Measurements from ENCODE around the gene MUTYH. TPM values are rescaled to one million over a fixed set of nuclear protein-coding genes. Genes with fewer than 3 reads are reported as not detected.
"Not testable (repeated sequence)": the region's sequence is repeated elsewhere in the genome, so short reads cannot be mapped to it uniquely, and the experiment has no call there.

The MUTYH gene
- total RNA-seq, result 45.4 and 54.8 TPM in 2 replicates

DNA sequence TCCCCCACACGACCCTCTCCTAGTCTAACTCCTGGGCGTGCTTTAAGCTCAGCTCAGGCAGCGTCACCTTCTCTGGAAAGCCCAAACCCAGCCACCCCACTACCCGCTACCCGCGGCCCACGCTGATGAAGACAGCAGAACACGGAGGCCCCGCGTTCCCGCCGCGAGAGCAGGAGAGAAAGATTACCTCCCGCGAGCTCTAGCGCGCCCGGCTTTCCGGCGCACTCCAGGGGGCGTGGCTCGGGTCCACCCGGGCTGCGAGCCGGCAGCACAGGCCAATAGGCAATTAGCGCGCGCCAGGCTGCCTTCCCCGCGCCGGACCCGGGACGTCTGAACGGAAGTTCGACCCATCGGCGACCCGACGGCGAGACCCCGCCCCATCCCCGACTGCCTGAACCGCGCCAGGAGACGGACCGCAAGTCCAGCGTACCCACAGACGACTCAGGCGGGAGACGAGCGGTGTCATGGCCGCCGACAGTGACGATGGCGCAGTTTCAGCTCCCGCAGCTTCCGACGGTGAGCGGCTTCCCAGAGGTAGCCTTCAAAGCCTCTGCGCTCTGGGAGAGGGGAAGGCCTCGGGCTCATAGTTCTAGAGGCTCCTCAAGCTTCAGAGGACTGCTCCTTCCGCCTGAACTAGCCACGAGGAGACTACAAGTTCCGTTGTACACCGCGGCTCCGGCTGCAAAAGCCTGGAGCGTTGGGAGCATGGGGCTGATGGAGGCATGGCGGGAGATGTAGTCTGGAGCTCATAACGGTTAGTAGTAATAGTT, at the start of gene MUTYH, which contains the start of gene TOE1:
TSS of gene MUTYH (minus strand) at position 652 of the 770 bp plus-strand sequence. CDS start 5,935 bp downstream, outside the sequence.
TSS of gene TOE1 (plus strand) at position 382 of the 770 bp plus-strand sequence. CDS start at position 465, 83 bp downstream.
- intact Hi-C loops (cut with micrococcal nuclease), result loop anchor here (1.0 to 2.0 kb wide), 17 partner anchors 14 to 985 kb away; partner anchors contain the start of genes ARMH1, BTBD19, CCDC163 and EIF2B3

DNA sequence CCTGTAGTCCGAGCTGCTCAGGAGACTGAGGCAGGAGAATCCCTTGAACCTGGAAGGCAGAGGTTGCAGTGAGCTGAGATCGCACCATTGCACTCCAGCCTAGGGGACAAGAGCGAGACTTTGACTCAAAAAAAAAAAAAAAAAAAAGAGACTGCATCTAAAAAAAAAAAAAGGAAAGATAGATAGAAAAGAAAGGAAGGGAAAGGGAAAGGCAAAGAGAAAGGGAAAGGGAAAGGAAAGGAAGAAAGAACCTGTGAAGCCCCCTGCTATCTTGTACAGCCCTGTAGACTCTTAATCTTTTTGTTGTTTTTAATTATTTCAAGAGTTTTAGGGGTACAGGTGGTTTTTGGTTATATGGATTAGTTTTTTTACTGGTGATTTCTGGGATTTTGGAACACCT, 46.0 kb upstream of the MUTYH start:
- intact Hi-C loops (cut with micrococcal nuclease), result no loop called here

DNA sequence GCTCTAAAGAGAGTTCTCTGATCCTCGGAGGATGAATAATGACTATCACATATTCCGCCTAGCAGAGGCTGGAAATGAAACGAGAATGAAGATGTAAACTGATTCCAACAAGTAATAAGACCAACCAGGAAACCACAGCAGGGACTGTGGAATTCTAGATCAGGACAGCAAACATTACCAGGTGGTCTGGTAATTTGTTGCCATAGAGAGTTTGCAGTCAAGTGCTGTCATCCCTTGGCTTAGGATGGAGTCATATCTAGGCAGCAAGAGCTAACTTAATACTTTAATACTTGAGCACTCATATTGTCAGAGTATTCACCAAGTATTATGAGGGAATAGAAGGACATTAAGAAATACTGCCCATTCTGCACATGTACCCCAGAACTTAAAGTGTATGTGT, 45.1 kb upstream of the MUTYH start:
- intact Hi-C loops (cut with micrococcal nuclease), result no loop called here

DNA sequence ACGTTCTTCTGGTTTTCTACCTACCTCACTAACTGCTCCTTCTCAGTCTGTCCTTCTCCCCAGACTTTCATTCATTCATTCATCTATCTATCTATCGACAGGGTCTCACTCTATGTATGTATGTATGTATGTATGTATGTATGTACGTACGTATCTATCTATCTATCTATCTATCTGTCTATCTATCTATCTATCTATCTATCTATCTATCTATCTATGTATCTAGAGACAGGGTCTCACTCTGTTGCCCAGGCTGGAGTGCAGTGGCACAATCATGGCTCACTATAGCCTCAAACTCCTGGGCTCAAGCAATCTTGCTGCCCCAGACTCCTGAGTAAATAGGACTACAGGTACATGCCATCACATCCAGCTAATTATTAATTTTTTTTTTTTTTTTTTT, 44.0 kb upstream of the MUTYH start:
- intact Hi-C loops (cut with micrococcal nuclease), result not testable (repeated sequence)

DNA sequence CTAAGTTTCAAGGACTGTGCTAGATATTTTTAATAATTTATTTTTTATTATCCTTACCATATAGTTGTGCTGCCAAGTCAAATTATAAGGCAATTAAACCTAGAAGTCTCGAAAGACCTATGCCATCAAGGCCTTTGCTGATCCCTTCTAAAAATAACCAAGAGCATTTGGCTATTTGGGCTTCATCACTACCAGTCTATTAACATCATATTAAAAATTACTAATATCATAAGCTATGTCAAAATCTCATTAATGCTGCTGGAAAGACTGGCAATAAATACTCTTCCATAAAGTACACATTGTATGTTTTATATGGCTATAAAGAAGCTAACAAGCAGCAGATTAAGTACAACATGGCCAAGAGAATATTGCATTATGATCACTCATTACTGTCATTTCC, 43.0 kb upstream of the MUTYH start:
- intact Hi-C loops (cut with micrococcal nuclease), result no loop called here

DNA sequence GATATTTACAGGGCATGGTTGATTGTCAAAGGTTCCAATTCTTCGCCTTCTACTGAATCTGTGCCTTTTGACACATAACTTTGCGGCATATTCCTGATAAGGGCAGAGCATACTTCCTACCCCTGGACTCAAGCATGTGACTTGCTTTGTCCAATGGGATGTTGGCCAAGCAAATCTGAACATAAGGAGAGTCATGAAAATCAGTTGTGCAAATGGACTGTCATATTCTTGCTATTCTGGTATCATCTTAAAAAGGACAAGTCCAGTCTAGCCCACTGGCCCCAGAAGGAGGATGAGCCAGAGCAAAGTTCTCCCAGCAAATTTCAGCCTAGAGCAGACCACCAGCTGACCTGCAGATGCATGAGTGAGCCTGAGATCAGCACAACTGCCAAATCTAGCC, 41.0 kb upstream of the MUTYH start:
- intact Hi-C loops (cut with micrococcal nuclease), result no loop called here

DNA sequence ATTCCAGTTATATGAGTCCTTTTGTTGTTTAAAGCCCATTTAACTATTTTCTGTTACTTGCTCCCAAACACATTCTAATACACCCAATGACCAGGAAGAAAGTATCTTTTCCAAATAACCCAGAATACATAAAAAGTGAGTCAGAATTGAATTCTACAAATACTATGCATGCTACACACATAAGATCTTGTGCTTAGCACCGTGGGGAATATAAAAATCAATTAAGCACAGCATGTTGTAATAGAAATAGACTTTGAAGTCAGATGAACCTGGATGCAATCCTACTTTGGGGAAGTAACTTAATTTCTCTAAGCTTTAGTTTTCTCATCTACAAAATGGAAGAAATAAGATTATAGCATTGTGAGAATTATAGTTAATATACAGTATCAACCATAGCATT, 40.5 kb upstream of the MUTYH start:
- intact Hi-C loops (cut with micrococcal nuclease), result no loop called here

DNA sequence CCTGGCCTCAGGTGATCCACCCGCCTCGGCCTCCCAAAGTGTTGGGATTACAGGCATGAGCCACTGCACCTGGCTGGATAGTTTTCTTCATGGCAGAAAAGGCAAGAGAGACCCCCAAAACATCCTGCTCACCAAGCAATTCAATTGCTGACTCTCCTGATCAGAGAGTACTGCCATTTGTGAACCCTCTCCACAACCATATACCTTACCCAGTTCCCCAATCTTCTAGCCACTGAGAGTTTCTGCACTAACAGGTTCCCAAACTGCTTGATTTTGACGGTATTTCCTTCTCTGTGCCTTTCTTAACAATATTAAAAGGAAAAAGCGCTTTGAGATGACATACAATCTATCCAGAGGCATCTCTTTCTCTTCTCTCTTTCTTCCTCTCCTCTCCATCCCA, 39.9 kb upstream of the MUTYH start:
- intact Hi-C loops (cut with micrococcal nuclease), result no loop called here

DNA sequence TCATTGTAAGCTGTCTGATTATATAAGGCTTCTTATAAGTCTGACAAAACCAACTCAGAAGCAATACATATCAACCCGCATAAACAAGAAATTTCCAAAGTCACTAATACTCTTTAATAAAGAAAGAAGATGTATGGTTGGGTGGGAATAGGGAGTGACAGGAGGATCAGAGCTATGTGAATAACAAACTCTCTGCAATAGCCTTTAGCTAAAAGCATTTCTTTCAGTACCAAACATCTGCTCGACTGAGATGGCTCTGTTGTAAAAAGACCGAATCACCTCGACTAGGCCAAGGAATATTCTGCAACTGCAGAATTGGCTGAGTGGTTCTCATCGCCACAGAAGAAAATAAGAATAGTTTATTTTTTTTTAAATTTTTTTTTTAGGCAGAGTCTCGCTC, 39.3 kb upstream of the MUTYH start:
- intact Hi-C loops (cut with micrococcal nuclease), result no loop called here

DNA sequence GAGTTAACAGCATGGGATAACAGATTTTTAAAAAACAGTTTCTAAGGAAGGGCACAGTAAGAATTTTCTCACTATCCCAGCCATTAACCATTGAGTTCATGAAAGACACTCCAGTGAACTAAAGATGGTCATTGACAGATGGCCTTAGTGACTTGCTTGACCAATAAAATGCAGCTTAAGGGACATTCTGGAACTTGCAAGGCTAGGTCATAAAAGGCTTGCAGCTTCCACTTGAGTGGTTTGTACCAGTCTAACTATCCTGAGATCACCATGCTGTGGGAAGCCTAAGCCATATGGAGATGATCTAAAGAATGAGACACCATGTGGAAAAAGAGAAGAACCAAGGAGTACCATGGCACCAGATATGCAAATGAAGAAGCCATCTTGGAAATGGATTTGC, 37.9 kb upstream of the MUTYH start:
- intact Hi-C loops (cut with micrococcal nuclease), result no loop called here

DNA sequence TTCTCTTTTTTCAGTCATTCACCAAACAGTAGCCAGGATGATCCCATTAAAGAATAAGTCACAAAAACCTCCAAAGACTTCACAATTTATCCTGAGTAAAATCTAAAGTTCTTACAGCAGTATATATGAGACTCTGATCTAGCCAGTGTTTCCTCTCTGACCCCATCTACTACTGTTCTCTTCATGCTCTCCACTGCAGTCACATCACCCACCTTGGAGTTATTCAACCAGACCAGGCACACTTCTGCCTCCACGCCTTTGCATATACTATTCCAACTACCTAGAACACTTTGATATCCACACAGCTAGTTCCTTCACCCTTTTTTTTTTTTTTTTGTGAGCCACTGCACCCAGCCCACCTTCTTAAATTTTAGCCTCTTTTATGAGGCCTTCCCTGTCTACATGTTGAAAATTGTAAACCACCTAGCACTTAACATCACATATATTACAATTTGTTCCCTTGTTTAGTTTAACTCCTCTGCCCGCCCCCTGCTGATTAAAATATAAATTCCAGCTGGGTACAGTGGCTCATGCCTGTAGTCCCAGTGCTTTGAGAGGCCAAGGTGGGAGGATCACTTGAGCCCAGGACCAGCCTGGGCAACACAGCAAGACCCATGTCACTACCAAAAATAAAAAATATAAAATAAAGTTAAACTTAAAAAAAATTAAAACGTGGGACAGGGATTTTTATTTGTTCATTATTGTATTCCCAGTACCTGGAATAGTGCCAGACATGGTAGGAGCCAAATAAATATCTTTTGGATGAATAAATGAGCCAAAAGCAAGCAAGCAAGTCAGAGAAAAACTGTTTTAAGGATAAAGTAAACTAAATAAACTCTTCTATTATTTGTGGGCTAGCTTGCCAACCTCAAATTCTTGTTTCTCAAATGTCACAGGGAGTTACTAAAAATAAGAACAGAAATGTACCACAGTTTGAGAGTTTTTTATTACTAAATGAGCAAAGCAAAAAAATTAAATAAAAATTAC, 35.2 kb upstream of the MUTYH start:
- intact Hi-C loops (cut with micrococcal nuclease), result no loop called here

DNA sequence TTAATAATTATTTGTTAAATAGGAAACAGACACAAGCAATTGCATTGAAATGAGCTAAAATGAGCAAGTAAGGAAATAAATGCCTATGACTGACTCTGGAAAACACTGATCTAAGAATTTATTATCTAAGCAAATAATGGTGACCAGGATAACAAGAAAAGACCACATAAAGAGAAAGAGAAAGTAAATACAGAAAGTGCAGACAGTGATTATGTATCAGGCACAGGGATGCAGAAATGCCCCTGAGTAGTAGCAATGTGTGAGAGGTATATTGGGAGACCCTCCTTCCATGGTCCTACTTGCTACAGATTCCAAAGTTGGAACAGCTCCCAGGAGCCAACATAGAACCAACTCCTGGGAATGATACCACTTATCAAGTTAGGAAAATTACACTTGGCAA, 33.3 kb upstream of the MUTYH start:
- intact Hi-C loops (cut with micrococcal nuclease), result no loop called here

DNA sequence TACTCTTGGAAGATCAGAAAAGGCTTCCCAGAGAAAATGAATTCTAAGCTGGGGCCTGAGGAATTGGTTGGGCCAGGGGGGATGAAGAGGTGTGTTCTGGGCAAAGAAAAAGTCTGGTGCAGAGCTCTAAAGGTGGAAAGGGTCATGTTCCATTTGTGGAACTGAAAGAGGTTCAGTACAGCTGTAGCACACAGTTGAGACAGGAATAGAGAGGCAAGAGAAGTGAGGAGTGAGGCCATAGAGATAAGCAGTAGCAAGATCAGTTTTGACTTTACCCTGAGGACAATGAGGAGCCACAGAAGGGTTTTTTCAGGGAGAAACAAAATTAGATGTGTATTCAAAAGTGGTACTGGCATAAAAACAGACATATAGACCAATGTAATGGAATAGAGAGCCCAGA, 30.3 kb upstream of the MUTYH start:
- intact Hi-C loops (cut with micrococcal nuclease), result no loop called here

DNA sequence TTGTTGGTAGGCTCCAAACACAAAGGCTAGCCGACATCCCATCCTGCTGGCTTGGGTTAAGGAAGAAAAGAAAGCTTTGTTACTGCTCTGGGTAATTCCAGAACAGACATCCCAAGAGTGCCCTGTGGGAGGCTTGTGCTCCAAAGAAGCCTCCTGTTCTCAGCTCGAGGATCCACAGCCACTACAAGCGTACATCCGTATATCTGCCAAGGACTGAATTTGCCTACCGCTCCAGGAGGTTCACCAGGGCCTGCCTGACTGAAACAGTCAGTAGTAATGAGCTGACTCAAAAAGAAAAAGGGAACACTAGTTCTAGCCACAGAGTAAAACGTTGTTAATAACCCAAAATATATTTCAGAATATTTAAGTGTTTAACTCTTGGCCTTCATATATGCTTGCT, 24.8 kb upstream of the MUTYH start:
- intact Hi-C loops (cut with micrococcal nuclease), result no loop called here

DNA sequence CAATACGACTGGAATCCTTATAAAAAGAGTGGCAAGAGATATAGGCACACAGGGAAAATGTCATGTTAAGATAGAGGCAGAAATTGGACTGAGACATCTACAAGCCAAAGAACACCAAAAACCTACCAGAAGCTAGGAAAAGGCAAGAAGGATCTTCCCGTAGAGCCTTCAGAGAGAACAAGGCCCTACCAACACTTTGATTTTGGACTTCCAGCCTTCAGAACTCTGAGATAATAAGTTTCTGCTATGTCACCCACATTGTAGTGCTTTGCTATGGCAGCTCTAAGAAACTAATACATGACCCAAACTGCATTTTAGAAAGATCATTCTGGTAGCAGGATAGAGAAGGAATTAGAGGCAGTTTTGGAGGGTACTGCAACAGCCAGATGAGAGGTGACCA, 24.1 kb upstream of the MUTYH start:
- intact Hi-C loops (cut with micrococcal nuclease), result no loop called here

DNA sequence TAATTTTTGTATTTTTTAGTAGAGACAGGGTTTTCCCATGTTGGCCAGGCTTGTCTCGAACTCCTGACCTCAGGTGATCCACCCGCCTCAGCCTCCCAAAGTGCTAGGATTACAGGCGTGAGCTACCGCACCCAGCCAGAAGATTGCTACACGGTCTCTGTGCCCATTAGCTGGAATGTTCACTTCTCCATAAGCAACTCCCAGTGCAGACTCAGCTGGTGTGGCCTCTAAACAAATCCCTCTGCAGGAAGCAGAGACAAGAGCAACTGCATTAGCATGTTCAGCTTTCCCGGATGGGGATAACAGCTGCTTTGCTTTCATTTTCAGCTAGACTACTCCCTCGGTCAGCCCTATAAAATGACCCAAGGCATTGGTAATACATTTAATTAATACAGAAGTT, 20.7 kb upstream of the MUTYH start:
- intact Hi-C loops (cut with micrococcal nuclease), result loop anchor here (1.0 kb wide), 1 partner anchor 209 kb away; no protein-coding TSS in a partner anchor

DNA sequence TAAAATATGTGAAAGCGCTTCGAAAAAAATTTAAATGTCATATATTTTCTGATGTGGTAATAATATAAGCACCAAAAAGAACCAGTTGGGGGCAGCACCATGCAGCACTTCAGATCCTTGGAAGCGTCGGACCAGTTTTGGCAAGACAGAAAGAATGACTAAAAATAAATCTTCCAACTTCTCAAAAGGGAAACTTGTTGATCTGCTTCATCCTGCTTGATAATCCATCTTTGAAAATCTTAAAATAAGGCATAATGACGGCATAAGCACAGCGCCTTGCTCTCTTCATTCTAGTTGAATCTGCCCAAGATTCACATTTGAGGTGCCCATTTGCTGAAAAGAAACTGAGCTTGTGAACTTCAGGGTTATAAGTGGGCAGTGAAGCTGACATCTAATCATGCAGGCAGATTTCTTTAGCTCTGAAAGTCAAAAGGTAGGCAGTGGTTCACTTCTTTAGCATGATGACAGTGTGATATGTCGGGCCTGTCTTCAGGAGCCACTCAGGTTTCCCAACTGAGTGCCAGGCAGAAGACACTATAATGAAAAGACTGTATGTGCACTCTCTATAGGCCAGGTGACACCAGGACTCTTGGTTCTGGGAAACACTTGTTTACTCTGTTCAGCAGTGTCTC, 19.8 kb upstream of the MUTYH start:
- intact Hi-C loops (cut with micrococcal nuclease), result loop anchor here (1.0 kb wide), 2 partner anchors 133 to 210 kb away; no protein-coding TSS in a partner anchor

DNA sequence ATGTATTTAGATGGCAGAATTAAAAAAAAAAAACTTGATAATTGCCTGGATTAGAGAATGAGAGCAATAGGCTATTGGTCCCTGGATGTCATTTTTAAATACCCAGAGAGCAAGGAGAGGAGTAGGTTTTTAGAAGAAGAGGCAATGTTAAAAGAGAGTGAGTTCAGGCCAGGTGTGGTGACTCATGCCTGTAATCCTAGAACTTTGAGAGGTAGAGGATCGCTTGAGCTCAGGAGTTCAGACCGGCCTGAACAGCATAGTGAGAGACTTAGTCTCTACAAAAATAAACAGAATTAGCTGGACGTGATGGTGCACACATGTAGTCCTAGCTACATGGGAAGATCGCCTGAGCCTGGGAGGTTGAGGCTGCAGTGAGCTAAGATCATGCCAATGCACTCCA, 15.9 kb upstream of the MUTYH start:
- intact Hi-C loops (cut with micrococcal nuclease), result no loop called here

DNA sequence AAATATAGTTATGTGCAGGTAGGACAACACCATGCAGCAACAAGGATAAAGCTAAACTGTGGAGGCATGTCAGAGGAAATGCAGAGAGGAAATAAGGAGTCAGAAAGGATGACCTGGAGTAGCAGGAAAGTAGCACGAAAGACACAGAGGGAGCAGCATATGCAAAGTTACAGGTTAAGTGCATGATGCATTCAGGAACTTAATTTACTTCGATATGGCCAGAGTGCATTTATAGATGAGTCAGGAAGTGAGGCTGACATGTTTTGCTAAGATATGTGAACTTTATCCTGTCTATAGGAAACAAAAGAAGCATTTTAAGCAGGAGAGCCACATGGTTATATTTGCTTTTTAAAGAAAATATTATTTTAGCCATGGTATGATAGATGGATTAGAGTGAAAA, 15.4 kb upstream of the MUTYH start:
- intact Hi-C loops (cut with micrococcal nuclease), result no loop called here

DNA sequence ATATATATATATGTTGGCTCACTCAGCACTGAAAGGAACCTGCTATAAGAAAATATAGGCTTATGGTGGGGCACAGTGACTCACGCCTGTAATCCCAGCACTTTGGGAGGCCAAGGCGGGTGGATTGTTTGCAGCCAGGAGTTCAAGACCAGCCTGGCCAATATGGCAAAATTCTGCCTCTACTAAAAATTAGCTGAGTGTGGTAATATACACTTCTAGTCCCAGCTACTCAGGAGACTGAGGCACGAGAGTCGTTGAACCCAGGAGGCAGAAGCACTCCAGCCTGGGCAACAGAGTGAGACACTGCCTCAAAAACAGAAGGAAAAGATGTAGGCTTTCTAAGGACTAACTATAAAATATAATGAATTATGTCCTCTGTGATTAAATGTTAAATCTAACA, 14.6 kb upstream of the MUTYH start:
- intact Hi-C loops (cut with micrococcal nuclease), result no loop called here

DNA sequence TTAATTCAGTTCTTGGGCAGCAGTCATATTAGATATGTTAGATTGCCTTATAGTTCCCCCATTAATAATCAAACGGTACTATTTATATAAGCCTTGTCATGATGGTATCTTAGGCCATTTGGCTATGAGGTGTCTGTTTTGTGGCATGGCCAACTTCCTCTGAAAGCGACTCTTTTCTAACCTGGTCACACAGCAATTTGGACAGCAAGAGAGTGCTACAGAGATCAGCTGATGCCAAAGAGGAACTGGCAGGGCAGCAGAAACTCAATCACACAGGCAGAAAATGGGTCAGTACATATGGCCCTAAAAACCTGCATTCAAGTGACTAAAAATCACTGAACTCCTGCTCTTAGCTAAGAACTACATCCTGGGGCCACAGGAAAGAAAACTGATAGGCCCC, 13.4 kb upstream of the MUTYH start:
- intact Hi-C loops (cut with micrococcal nuclease), result no loop called here

DNA sequence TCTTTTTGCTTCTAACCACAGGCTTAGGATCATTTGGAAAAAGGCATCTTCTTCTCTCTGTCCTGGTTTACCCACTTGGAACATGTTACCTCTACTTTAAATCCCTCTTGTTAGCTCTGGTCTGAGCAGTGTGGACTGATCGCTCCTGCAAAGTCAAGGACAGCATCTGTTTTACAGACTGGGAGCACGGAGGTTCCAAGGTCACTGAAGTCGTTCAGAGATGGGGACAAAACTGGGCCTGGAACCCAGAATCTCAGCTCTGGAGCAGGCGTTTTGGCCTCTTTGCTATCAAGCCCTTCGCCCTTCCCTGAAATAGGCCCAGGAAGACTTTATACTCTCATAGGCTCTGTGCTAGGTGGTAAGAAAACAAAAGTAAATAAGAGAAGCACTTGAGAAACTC, 11.3 kb upstream of the MUTYH start:
- intact Hi-C loops (cut with micrococcal nuclease), result no loop called here

Measured in T-helper 1 cell treated with Interleukin-12 subunit alpha and Interleukin-12 subunit beta and Interleukin-4 antibody, amounts not matched to agents 30 ng/mL and 1 ng/mL, for 36 hours (primary cell).